Esophagus muscularis mucosa (tissue), 4 donors: ENCODE data around the gene PIM1. TPM values are rescaled to one million over a fixed set of nuclear protein-coding genes. Genes with fewer than 3 reads are reported as not detected.
A peak's percentile ranks its signal among the peaks of the same experiment; 100 is the strongest.

ENCODE experiments used
- DNase-seq: peaks from one replicate; pipeline ENCODE4 v3.0.0-alpha.2; 2017; ENCODE audit errors: extremely low spot score
- H3K27ac ChIP-seq, 4 donors: fragments of 200-600 bp; sonication (generic); replicated peaks in 1 of 4; 1 replicate in 3 of 4; 2 replicates in 1 of 4; pipeline ENCODE4 v1.5.1; 2016 to 2019; ENCODE audit warnings: mild to moderate bottlenecking in 1 of 4
- H3K27me3 ChIP-seq, 4 donors: fragments of 200-600 bp; sonication (generic); one replicate each; pipeline versions ENCODE4 v1.5.1 to v1.6.0; 2016 to 2019
- H3K36me3 ChIP-seq, 4 donors: fragments of 200-600 bp; sonication (generic); one replicate each; pipeline ENCODE4 v1.5.1; 2016 to 2019
- H3K4me1 ChIP-seq, 4 donors: fragments of 200-600 bp; sonication (generic); one replicate each; pipeline ENCODE4 v1.5.1; 2016 to 2019
- H3K4me3 ChIP-seq, 4 donors: fragments of 200-600 bp; sonication (generic); 1 replicate in 2 of 4; 2 replicates in 2 of 4; pipeline ENCODE4 v1.5.1; 2016 to 2019; ENCODE audit warnings: mild to moderate bottlenecking in 4 of 4, moderate library complexity in 1 of 4
- H3K9me3 ChIP-seq, 4 donors: fragments of 200-600 bp; sonication (generic); 1 replicate in 3 of 4; 2 replicates in 1 of 4; pipeline ENCODE4 v1.5.1; 2016 to 2019
- CTCF ChIP-seq, 3 experiments: fragments of 200-600 bp in 2 of 3; fragments of 450-650 bp in 1 of 3; sonication (generic) in 2 of 3; IDR thresholded peaks; one replicate each; pipeline ENCODE4 v1.5.1; 2017 to 2019; ENCODE audit warnings: antibody characterized with exemption in 3 of 3, mild to moderate bottlenecking in 2 of 3, moderate library complexity in 1 of 3
- EP300 ChIP-seq: sonication (generic); formaldehyde crosslinking; IDR thresholded peaks from one replicate; pipeline ENCODE4 v1.6.1; 2017; ENCODE audit warnings: antibody characterized with exemption
- POLR2A ChIP-seq: fragments of 450-650 bp; IDR thresholded peaks from one replicate; pipeline ENCODE4 v1.6.1; 2017; ENCODE audit warnings: antibody characterized with exemption, moderate library complexity, mild to moderate bottlenecking, low read depth
- POLR2AphosphoS5 ChIP-seq, 2 donors: sonication (generic); formaldehyde crosslinking; IDR thresholded peaks; one replicate each; pipeline ENCODE4 v1.6.1; 2017; ENCODE audit warnings: antibody characterized with exemption in 2 of 2
- WGBS: methylation state at CpG from one replicate; pipeline ENCODE4 v1.1.5; 2018; 5-methylcytosine and 5-hydroxymethylcytosine counted together
- intact Hi-C: fragments of 100-400 bp; cut with DNase I; formaldehyde crosslinking; loops from one replicate; pipeline ENCODE4 v1.15.1; 2023
- total RNA-seq, 4 donors: library from RNA; depleted of rRNA; stranded (reverse); fragments of >200 nt; gene quantifications; one replicate each; pipeline versions ENCODE4 v1.1.0 to v1.2.1, GENCODE V29; 2016

The PIM1 gene
- total RNA-seq, 4 donors from 2014 or later, result 26.0 to 176 (median 26.5) TPM

GRCh38 chr6:37174196-37174514 is 4.2 kb downstream of the PIM1 start:
- TF ChIP-seq EP300 (no peak), POLR2AphosphoS5 (IDR thresholded peaks at IDR 0.05) (no peak), POLR2A (no peak), CTCF (IDR thresholded peaks at IDR 0.05) (no peak)
- H3K27ac ChIP-seq, result peak overlapping the region; percentile 96 to 99 (median 97)
- H3K4me1 ChIP-seq, result peaks cover 17 to 43% (median 40%) of the 10 kb centered on the region in 4 donors
- 85% methylated on average over 3 of the region's 3 CpGs for WGBS
- peaks cover 0 to 4% (median 0%) of the 10 kb centered on the region in 4 donors for H3K27me3 ChIP-seq
- H3K4me3 ChIP-seq, result peak overlapping the region in 2 of 4 donors; percentile 20 to 96
- intact Hi-C loops, result loop anchor here (2.0 kb wide), 1 partner anchor 35 kb away; no protein-coding TSS in a partner anchor
- DNase-seq, result no peak
- peaks cover 25 to 37% (median 31%) of the 10 kb centered on the region in 4 donors for H3K36me3 ChIP-seq
- no peaks in the 10 kb centered on the region for H3K9me3 ChIP-seq

- Histone ChIP-seq H3K36me3 (peaks cover 25 to 37% (median 31%) of the 10 kb centered on the region in 4 donors), H3K4me1 (peaks cover 17 to 43% (median 40%) of the 10 kb centered on the region in 4 donors), H3K27ac (peak overlapping the region; percentile 96 to 99 (median 97)), H3K4me3 (peak overlapping the region in 2 of 4 donors; percentile 20 to 96), H3K27me3 (peaks cover 0 to 4% (median 0%) of the 10 kb centered on the region in 4 donors), H3K9me3 (no peaks in the 10 kb centered on the region)
- intact Hi-C loops, result loop anchor here (2.0 kb wide), 1 partner anchor 34 kb away; no protein-coding TSS in a partner anchor
- no peak for DNase-seq
- TF ChIP-seq CTCF (IDR thresholded peaks at IDR 0.05) (no peak), POLR2A (no peak)
- WGBS, result 72% methylated on average over 10 of the region's 10 CpGs
Measured at GRCh38 chr6:37174515-37175331, 4.8 kb downstream of the PIM1 start.

- Histone ChIP-seq H3K27me3 (peaks cover 0 to 4% (median 0%) of the 10 kb centered on the region in 4 donors), H3K27ac (peak overlapping the region in 3 of 4 donors; percentile 18 to 96 (median 25)), H3K4me1 (peaks cover 17 to 43% (median 40%) of the 10 kb centered on the region in 4 donors), H3K4me3 (peak overlapping the region in 1 of 4 donors; percentile 96), H3K36me3 (peaks cover 25 to 37% (median 31%) of the 10 kb centered on the region in 4 donors), H3K9me3 (no peaks in the 10 kb centered on the region)
- TF ChIP-seq EP300 (no peak), POLR2A (no peak), CTCF (IDR thresholded peaks at IDR 0.05) (no peak), POLR2AphosphoS5 (IDR thresholded peaks at IDR 0.05) (no peak)
- WGBS, result 73% methylated on average over 18 of the region's 18 CpGs
- intact Hi-C loops, result loop anchor here (2.0 kb wide), 1 partner anchor 33 kb away; no protein-coding TSS in a partner anchor
- DNase-seq, result no peak
Measured at GRCh38 chr6:37175332-37176267, 5.6 kb downstream of the PIM1 start.

GRCh38 chr6:37176268-37177076 is 6.5 kb downstream of the PIM1 start:
- H3K4me1 ChIP-seq, result peaks cover 14 to 36% (median 35%) of the 10 kb centered on the region in 4 donors
- TF ChIP-seq POLR2AphosphoS5 (IDR thresholded peaks at IDR 0.05) (no peak), EP300 (no peak), POLR2A (no peak)
- DNase-seq, result no peak
- WGBS, result 84% methylated on average over 15 of the region's 15 CpGs
- peaks cover 25 to 37% (median 31%) of the 10 kb centered on the region in 4 donors for H3K36me3 ChIP-seq
- H3K9me3 ChIP-seq, result no peaks in the 10 kb centered on the region
- H3K27me3 ChIP-seq, result peaks cover 0 to 4% (median 0%) of the 10 kb centered on the region in 4 donors
- intact Hi-C loops, result no loop called here
- H3K27ac ChIP-seq, result peak overlapping the region in 1 of 4 donors; percentile 18
- H3K4me3 ChIP-seq, result no peak overlapping the region
